DND-41 (cell line): ENCODE data around the gene LY9.

Experiments
- ATAC-seq: fragments of 200-7000 bp; cut with Tn5 transposase; 3 replicates; pipeline ENCODE4 v1.9.1; 2021; ENCODE audit warnings: low read depth; ENCODE audit not compliant: insufficient read depth
- DNase-seq: peaks from one replicate; pipeline ENCODE4 v3.0.0-alpha.2; 2020
- H2AFZ ChIP-seq: 2 replicates; pipeline ENCODE4 v1.6.0; 2012; ENCODE audit warnings: low read depth, low read length
- H3K27ac ChIP-seq: 2 replicates; pipeline ENCODE4 v1.5.1; 2012; ENCODE audit warnings: low read length, inconsistent platforms
- H3K27me3 ChIP-seq: fragments of 200-600 bp; sonication (generic); 2 replicates; pipeline ENCODE4 v1.6.0; 2012; ENCODE audit warnings: low read length, mild to moderate bottlenecking, inconsistent platforms; ENCODE audit not compliant: insufficient read depth, poor library complexity
- H3K36me3 ChIP-seq: 2 replicates; pipeline ENCODE4 v1.5.1; 2012; ENCODE audit warnings: low read length, inconsistent platforms; ENCODE audit not compliant: insufficient read depth
- H3K4me1 ChIP-seq: 2 replicates; pipeline ENCODE4 v1.5.1; 2012; ENCODE audit warnings: mild to moderate bottlenecking, low read length; ENCODE audit not compliant: insufficient read depth
- H3K4me2 ChIP-seq: 2 replicates; pipeline ENCODE4 v1.6.0; 2012; ENCODE audit warnings: mild to moderate bottlenecking, moderate library complexity, low read length, inconsistent platforms; ENCODE audit not compliant: insufficient read depth
- H3K4me3 ChIP-seq, 2 experiments: fragments of 200-600 bp in 1 of 2; shearing (Covaris generic) in 1 of 2; 2 replicates each; pipeline ENCODE4 v1.5.1; 2012 to 2016; ENCODE audit warnings: inconsistent platforms in 2 of 2, low read length in 2 of 2, mild to moderate bottlenecking in 2 of 2, low read depth in 1 of 2, moderate library complexity in 1 of 2
- H3K79me2 ChIP-seq: 2 replicates; pipeline ENCODE4 v1.6.0; 2012; ENCODE audit warnings: low read length, inconsistent platforms; ENCODE audit not compliant: insufficient read depth
- H3K9ac ChIP-seq: 2 replicates; pipeline ENCODE4 v1.6.0; 2012; ENCODE audit warnings: low read depth, mild to moderate bottlenecking, inconsistent platforms, low read length, moderate library complexity
- H3K9me3 ChIP-seq: 2 replicates; pipeline ENCODE4 v1.5.1; 2012; ENCODE audit warnings: low read length, moderate library complexity, mild to moderate bottlenecking, inconsistent platforms; ENCODE audit not compliant: insufficient read depth, severe bottlenecking
- H4K20me1 ChIP-seq: 2 replicates; pipeline ENCODE4 v1.6.0; 2012; ENCODE audit warnings: low read length; ENCODE audit not compliant: insufficient read depth
- CTCF ChIP-seq: IDR thresholded peaks from 2 replicates; pipeline ENCODE4 v1.5.1; 2012; ENCODE audit warnings: borderline replicate concordance, low read length, moderate library complexity, mild to moderate bottlenecking; ENCODE audit not compliant: poor library complexity, severe bottlenecking; ENCODE audit errors: extremely low read depth
- EZH2 ChIP-seq: IDR thresholded peaks from 3 replicates; pipeline ENCODE4 v1.6.1; 2012; ENCODE audit warnings: borderline replicate concordance, low read depth, mild to moderate bottlenecking, moderate library complexity, low read length, inconsistent platforms; ENCODE audit not compliant: severe bottlenecking

Gene LY9

GRCh38 chr1:160850993-160851392, 55.0 kb downstream of the LY9 start:
- Histone ChIP-seq H3K27ac (no peak overlapping the region), H3K36me3 (no peaks in the 10 kb centered on the region), H4K20me1 (no peaks in the 10 kb centered on the region), H2AFZ (no peak overlapping the region), H3K4me2 (no peak overlapping the region), H3K79me2 (no peaks in the 10 kb centered on the region), H3K4me3 (no peak overlapping the region), H3K9ac (no peak overlapping the region), H3K27me3 (no peaks in the 10 kb centered on the region), H3K9me3 (no peaks in the 10 kb centered on the region), H3K4me1 (peaks cover 10% of the 10 kb centered on the region)
- DNase-seq (no peak), ATAC-seq (no peak)
- no peak for TF ChIP-seq EZH2

- Histone ChIP-seq H3K4me2 (no peak overlapping the region), H3K9ac (no peak overlapping the region), H3K36me3 (no peaks in the 10 kb centered on the region), H4K20me1 (no peaks in the 10 kb centered on the region), H3K9me3 (no peaks in the 10 kb centered on the region), H3K4me3 (no peak overlapping the region), H3K27me3 (no peaks in the 10 kb centered on the region), H2AFZ (no peak overlapping the region), H3K79me2 (no peaks in the 10 kb centered on the region), H3K4me1 (peaks cover 10% of the 10 kb centered on the region), H3K27ac (no peak overlapping the region)
- ATAC-seq (no peak), DNase-seq (no peak)
- no peak for TF ChIP-seq EZH2
- no peak for TF ChIP-seq CTCF
Measured at GRCh38 chr1:160853014-160853413, 57.0 kb downstream of the LY9 start.

GRCh38 chr1:160853754-160854153, 57.8 kb downstream of the LY9 start:
- Histone ChIP-seq H4K20me1 (no peaks in the 10 kb centered on the region), H3K27me3 (no peaks in the 10 kb centered on the region), H3K79me2 (no peaks in the 10 kb centered on the region), H3K4me1 (peaks cover 10% of the 10 kb centered on the region), H2AFZ (no peak overlapping the region), H3K36me3 (no peaks in the 10 kb centered on the region), H3K9ac (no peak overlapping the region), H3K27ac (no peak overlapping the region), H3K4me3 (no peak overlapping the region), H3K4me2 (no peak overlapping the region), H3K9me3 (no peaks in the 10 kb centered on the region)
- TF ChIP-seq CTCF, result no peak
- TF ChIP-seq EZH2, result no peak
- ATAC-seq, result no peak
- no peak for DNase-seq

GRCh38 chr1:160855181-160855981, 59.4 kb downstream of the LY9 start:
- DNase-seq (peak; percentile 69), ATAC-seq (peak; percentile 91)
- H3K9me3 ChIP-seq, result no peaks in the 10 kb centered on the region
- H2AFZ ChIP-seq, result no peak overlapping the region; the same call in 1 of the 2 replicates
- H3K27ac ChIP-seq, result no peak overlapping the region
- TF ChIP-seq EZH2, result no peak
- no peaks in the 10 kb centered on the region for H4K20me1 ChIP-seq
- H3K4me3 ChIP-seq, result no peak overlapping the region
- H3K4me1 ChIP-seq, result peaks cover 10% of the 10 kb centered on the region
- H3K4me2 ChIP-seq, result no peak overlapping the region
- H3K36me3 ChIP-seq, result no peaks in the 10 kb centered on the region
- H3K79me2 ChIP-seq, result no peaks in the 10 kb centered on the region
- no peaks in the 10 kb centered on the region for H3K27me3 ChIP-seq
- no peak overlapping the region for H3K9ac ChIP-seq
